GM18858 (cell line): ENCODE results near the gene RNF125.
"Not testable (repeated sequence)": the region's sequence is repeated elsewhere in the genome, so short reads cannot be mapped to it uniquely, and the experiment has no call there.

Experiments used
- ATAC-seq: cut with Tn5 transposase; IDR thresholded peaks from one replicate; pipeline ENCODE4 v1.9.1; 2021; ENCODE audit not compliant: unreplicated experiment

The RNF125 gene

GRCh38 chr18:32083781-32084180 lies 65.2 kb downstream of the RNF125 start:
- no peak for ATAC-seq

GRCh38 chr18:32086881-32087280 lies 68.3 kb downstream of the RNF125 start:
- no peak for ATAC-seq

GRCh38 chr18:32090831-32091230 lies 72.2 kb downstream of the RNF125 start:
- not testable (repeated sequence) for ATAC-seq

GRCh38 chr18:32091325-32091723 lies 72.7 kb downstream of the RNF125 start:
- ATAC-seq = no peak

- peak; percentile 43 for ATAC-seq
Measured at GRCh38 chr18:32091724-32092421, 73.2 kb downstream of the RNF125 start, which contains the start of gene RNF138. Gene RNF138, plus strand, starts transcription at chr18:32091874. Its CDS starts 903 bp downstream, at chr18:32092777.

GRCh38 chr18:32092422-32093101 lies 73.9 kb downstream of the RNF125 start:
- ATAC-seq = peak; percentile 65

- peak; percentile 30 for ATAC-seq
Measured at GRCh38 chr18:32093102-32093511, 74.5 kb downstream of the RNF125 start.

- peak; percentile 1 for ATAC-seq
Measured at GRCh38 chr18:32093523-32093922, 74.9 kb downstream of the RNF125 start.

- no peak for ATAC-seq
Measured at GRCh38 chr18:32095192-32095899, 76.7 kb downstream of the RNF125 start.

GRCh38 chr18:32095900-32096229 lies 77.2 kb downstream of the RNF125 start:
- no peak for ATAC-seq

GRCh38 chr18:32096946-32097345 lies 78.3 kb downstream of the RNF125 start:
- no peak for ATAC-seq

GRCh38 chr18:32104516-32104915 lies 85.9 kb downstream of the RNF125 start:
- ATAC-seq = no peak

GRCh38 chr18:32110005-32110404 lies 91.4 kb downstream of the RNF125 start:
- ATAC-seq = no peak

- ATAC-seq = no peak
Measured at GRCh38 chr18:32111706-32112105, 93.1 kb downstream of the RNF125 start.

- no peak for ATAC-seq
Measured at GRCh38 chr18:32112826-32113225, 94.2 kb downstream of the RNF125 start.

GRCh38 chr18:32114293-32114942 lies 95.8 kb downstream of the RNF125 start:
- no peak for ATAC-seq

GRCh38 chr18:32122039-32122438 lies 103.4 kb downstream of the RNF125 start:
- no peak for ATAC-seq
